Chondrocyte (in vitro differentiated cells): ENCODE results near the gene LYRM7. TPM values are rescaled to one million over a fixed set of nuclear protein-coding genes. Genes with fewer than 3 reads are reported as not detected.
"Not testable (repeated sequence)": the region's sequence is repeated elsewhere in the genome, so short reads cannot be mapped to it uniquely, and the experiment has no call there.

ENCODE experiments used
- DNase-seq: peaks from one replicate; pipeline ENCODE4 v3.0.0; 2021; ENCODE audit warnings: mixed read lengths, low spot score
- H3K27ac Mint-ChIP-seq: one replicate; pipeline ENCODE4 v1.8.0; 2021; ENCODE audit warnings: mild to moderate bottlenecking, moderate library complexity, mixed read lengths; ENCODE audit not compliant: unreplicated experiment
- H3K27me3 Mint-ChIP-seq: 2 replicates; pipeline ENCODE4 v1.8.0; 2021; ENCODE audit warnings: low read depth, mixed read lengths
- H3K36me3 Mint-ChIP-seq: 2 replicates; pipeline ENCODE4 v1.8.0; 2021; ENCODE audit warnings: low read depth, mixed read lengths
- H3K4me1 Mint-ChIP-seq: 2 replicates; pipeline ENCODE4 v1.8.0; 2021; ENCODE audit warnings: low read depth, mild to moderate bottlenecking, mixed read lengths
- H3K4me3 Mint-ChIP-seq: one replicate; pipeline ENCODE4 v1.8.0; 2021; ENCODE audit warnings: mild to moderate bottlenecking, moderate library complexity, mixed read lengths; ENCODE audit not compliant: unreplicated experiment
- H3K9me3 Mint-ChIP-seq: 2 replicates; pipeline ENCODE4 v1.8.0; 2021; ENCODE audit warnings: low read depth, mixed read lengths
- CTCF ChIP-seq: fragments of 200-600 bp; sonication (generic); IDR thresholded peaks from 2 replicates; pipeline ENCODE4 v1.5.0; 2021; ENCODE audit warnings: antibody characterized with exemption, mild to moderate bottlenecking, moderate library complexity
- long read RNA-seq: library from polyadenylated mRNA; stranded (forward); transcript quantifications from one replicate; pipeline ENCODE4 v2.0.0, GENCODE V29; 2021
- total RNA-seq: library from RNA; stranded (reverse); gene quantifications from 3 replicates; pipeline ENCODE4 v1.2.1, GENCODE V29; 2021

LYRM7 gene
- total RNA-seq, result 9.8 to 10.8 TPM (median 10.1 TPM) in 3 replicates
- long read RNA-seq, full-length matches to known transcripts, result 26 of 32 reads
- long read RNA-seq, partial matches to known transcripts, result 1 of 32 reads
- long read RNA-seq, other reads (novel, unspliced or antisense), result 5 of 32 reads

DNA sequence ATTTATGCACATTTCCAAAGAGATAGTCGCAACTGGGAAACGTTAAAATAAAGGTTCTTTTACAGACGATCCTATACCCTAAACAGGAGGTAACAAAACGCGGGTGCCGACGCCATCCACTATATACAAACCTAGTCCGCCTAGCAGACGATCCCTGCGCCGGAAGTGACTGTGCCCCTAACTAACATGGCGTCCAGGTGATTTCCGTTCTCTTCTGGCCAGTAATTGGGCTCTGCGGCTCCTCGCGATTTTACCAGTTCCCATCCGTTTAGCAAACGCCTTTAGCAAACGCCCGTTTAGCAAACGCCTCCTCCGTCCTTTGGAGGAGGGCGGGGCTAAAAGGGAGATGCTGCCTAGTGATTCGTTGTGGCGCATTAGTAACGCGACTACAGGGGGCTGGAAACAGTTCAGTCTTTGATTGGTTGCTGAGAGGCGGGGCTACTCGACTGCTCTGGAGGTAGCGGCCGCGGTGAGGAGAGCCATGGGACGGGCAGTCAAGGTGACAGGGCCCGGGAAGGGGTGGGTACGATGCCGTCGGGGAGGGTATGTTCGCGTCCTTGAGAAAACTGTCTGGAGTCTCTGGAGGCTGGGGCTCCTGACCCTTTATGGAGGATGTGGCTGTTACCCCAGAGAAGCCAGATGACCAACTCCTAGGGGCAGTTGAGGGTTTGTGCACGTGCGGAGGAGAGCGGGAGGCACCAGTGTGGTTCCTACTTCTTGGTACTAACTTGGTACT is at the start of gene LYRM7:
TSS of gene LYRM7 (plus strand) at position 405 of the 736 bp plus-strand sequence. CDS start at position 482, 77 bp downstream.
- TF ChIP-seq CTCF, result peak; percentile 22
- H3K36me3 Mint-ChIP-seq, result no peaks in the 10 kb centered on the region
- no peaks in the 10 kb centered on the region for H3K27me3 Mint-ChIP-seq
- H3K27ac Mint-ChIP-seq, result peak within 1 kb of the TSS; percentile 97
- H3K4me1 Mint-ChIP-seq, result peaks cover 26% of the 10 kb centered on the region
- H3K4me3 Mint-ChIP-seq, result peak within 1 kb of the TSS; percentile 97
- no peaks in the 10 kb centered on the region for H3K9me3 Mint-ChIP-seq
- peak; percentile 97 for DNase-seq

GRCh38 chr5:131127244-131127643 is 43.5 kb upstream of the LYRM7 start:
- H3K9me3 Mint-ChIP-seq, result peaks cover 20% of the 10 kb centered on the region
- H3K4me3 Mint-ChIP-seq, H3K27ac Mint-ChIP-seq, DNase-seq, H3K4me1 Mint-ChIP-seq, H3K27me3 Mint-ChIP-seq, H3K36me3 Mint-ChIP-seq: not testable (repeated sequence)

DNA sequence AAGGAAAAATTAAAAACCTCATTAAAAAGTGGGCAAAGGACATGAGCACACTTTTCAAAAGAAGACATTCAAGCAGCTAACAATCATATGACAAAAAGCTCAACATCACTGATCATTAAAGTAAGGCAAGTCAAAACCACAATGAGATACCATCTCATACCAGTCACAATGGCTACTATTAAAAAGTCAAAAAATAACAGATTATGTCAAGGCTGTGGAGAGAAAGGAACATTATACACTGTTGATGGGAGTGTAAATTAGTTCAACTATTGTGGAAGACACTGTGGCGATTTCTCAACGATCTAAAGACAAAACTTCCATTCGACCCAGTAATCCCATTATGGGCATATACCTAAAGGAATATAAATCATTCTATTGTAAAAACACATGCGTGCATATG is 41.4 kb upstream of the LYRM7 start:
- H3K27ac Mint-ChIP-seq, result no peak overlapping the region
- peaks cover 18% of the 10 kb centered on the region for H3K9me3 Mint-ChIP-seq
- no peak for TF ChIP-seq CTCF
- no peak for DNase-seq
- H3K36me3 Mint-ChIP-seq, result no peaks in the 10 kb centered on the region
- H3K4me3 Mint-ChIP-seq, result no peak overlapping the region
- H3K4me1 Mint-ChIP-seq, result no peaks in the 10 kb centered on the region
- H3K27me3 Mint-ChIP-seq, result no peaks in the 10 kb centered on the region

GRCh38 chr5:131133091-131133490 is 37.7 kb upstream of the LYRM7 start:
- H3K4me3 Mint-ChIP-seq, result not testable (repeated sequence)

DNA sequence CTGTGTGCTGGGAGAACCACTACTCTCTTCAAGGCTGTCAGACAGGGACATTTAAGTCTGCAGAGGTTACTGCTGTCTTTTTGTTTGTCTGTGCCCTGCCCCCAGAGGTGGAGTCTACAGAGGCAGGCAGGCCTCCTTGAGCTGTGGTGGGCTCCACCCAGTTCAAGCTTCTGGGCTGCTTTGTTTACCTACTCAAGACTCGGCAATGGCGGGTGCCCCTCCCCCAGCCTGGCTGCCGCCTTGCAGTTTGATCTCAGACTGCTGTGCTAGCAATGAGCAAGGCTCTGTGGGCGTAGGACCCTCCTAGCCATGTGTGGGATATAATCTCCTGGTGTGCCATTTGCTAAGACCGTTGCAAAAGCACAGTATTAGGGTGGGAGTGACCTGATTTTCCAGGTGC is 32.3 kb upstream of the LYRM7 start:
- H3K27me3 Mint-ChIP-seq, DNase-seq, H3K4me1 Mint-ChIP-seq, H3K36me3 Mint-ChIP-seq, H3K27ac Mint-ChIP-seq, H3K4me3 Mint-ChIP-seq: not testable (repeated sequence)
- H3K9me3 Mint-ChIP-seq, result peaks cover 19% of the 10 kb centered on the region

More at GRCh38 chr5:131133091-131133490, 37.7 kb upstream of the LYRM7 start:
- not testable (repeated sequence) for H3K4me1 Mint-ChIP-seq, H3K36me3 Mint-ChIP-seq, H3K27ac Mint-ChIP-seq, H3K27me3 Mint-ChIP-seq, DNase-seq
- peaks cover 17% of the 10 kb centered on the region for H3K9me3 Mint-ChIP-seq

- no peak for TF ChIP-seq CTCF
- no peaks in the 10 kb centered on the region for H3K4me1 Mint-ChIP-seq
- H3K27me3 Mint-ChIP-seq, result peaks cover 9% of the 10 kb centered on the region
- H3K9me3 Mint-ChIP-seq, result peaks cover 17% of the 10 kb centered on the region
- H3K27ac Mint-ChIP-seq, result no peak overlapping the region
- no peak overlapping the region for H3K4me3 Mint-ChIP-seq
- H3K36me3 Mint-ChIP-seq, result peaks cover 6% of the 10 kb centered on the region
- no peak for DNase-seq
Measured at GRCh38 chr5:131139321-131139720, 31.4 kb upstream of the LYRM7 start.
